ENCODE results near the gene TGFBR2.

DNA sequence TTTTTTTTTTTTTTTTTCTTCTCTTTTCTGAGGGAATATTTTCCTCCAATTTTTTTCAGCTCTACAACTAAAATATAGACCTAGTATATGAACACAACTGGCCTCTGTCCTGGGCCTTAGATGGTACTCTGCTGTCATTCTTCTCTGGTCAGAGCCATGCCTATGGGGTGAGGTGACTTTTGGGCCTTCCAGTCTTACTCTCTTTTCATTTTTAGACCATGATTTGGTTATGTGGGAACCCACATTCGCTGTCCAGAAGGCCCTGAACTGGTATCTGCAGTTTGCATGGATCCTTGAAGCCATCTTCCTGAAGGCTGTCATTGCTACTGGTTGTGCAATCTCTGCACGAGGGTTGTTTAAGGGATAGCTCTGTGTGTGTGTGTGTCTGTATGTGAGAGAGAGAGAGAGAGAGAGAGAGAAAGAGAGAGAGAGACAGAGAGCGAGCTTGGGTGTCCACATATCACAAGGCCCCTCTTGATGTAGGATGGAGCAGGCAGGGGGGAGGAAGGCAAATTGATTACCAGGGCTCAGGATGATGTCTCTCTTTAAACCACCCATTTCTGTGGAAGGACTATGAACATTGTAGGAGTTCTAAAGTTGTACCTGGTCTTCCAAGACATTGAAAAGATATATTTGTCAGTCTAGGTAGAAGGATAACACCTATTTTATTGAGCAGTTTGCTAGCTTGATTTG, 6.9 kb downstream of the TGFBR2 start:
- TF ChIP-seq EP300 (IDR thresholded peaks at IDR 0.05) (no peak), CTCF (IDR thresholded peaks at IDR 0.05) (no peak)
